CD4-positive, alpha-beta T cell treated with Interleukin-17A for 4 hours (primary cell): Measurements from ENCODE around the gene CDR2.

Experiments used
- DNase-seq: peaks from one replicate; pipeline ENCODE4 v3.0.0-alpha.2; 2020; ENCODE audit warnings: mixed read lengths

Gene CDR2

GRCh38 chr16:22348291-22348690 lies 26.1 kb downstream of the CDR2 start:
- no peak for DNase-seq

- DNase-seq = no peak
These were observed 27.2 kb downstream of the CDR2 start for GRCh38 chr16:22347100-22347820.

DNA sequence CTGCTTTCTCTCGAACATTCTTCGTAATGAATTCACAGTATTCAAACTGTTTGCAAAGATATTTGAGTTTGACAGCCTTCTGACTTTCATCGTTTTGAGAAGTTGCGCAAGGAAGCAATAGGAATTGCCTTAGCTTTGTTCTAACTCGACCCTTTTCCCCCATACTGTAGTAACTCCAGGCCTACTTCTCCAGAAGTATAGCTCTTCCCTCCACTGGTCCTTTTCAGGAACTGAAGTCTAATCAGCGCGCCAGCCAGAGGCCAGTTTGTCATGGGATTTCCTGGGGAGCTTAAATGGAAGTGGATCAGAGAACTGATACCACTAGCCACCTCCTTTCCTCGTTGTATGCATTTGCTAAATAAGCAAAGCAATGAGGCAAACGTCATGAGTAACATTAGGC lies 27.9 kb downstream of the CDR2 start:
- no peak for DNase-seq

- DNase-seq = no peak
These were observed 32.3 kb downstream of the CDR2 start for GRCh38 chr16:22342082-22342481.

DNA sequence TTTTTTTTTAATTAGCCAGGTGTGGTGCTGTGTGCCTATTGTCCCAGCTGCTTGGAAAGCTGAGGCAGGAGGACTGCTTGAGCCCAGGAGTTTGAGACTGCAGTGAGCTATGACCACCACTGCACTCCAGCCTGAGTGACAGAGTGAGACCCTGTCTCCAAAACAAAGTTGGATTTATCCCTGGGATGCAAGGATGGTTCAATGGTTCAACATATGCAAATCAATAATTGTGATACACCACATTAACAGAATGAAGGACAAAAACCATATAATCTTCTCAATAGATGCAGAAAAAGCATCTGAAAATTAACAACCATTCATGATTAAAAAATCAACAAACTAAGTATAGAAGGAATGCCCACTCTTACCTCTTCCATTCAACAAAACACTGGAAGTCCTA lies 33.5 kb downstream of the CDR2 start:
- no peak for DNase-seq

- no peak for DNase-seq
These were observed 36.4 kb downstream of the CDR2 start for GRCh38 chr16:22337849-22338635.

DNA sequence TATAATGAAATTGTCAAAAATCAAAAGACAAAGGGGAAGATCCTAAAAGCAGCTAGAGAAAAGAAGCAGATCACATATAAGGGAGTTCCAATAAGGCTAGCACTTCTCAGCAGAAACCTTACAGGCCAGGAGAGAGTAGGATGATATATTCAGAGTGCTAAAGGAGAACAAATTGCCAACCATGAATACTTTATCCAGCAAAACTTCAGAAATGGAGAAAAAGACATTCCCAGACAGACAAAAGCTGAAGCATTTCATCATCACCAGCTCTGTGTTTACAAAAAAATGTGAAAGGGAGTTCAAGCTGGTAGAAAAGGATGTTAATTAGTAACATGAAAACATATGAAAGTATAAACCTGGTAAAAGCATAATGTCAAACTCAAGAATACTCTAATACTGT lies 37.4 kb downstream of the CDR2 start:
- DNase-seq = no peak

GRCh38 chr16:22336581-22336980 lies 37.8 kb downstream of the CDR2 start:
- DNase-seq = no peak

DNA sequence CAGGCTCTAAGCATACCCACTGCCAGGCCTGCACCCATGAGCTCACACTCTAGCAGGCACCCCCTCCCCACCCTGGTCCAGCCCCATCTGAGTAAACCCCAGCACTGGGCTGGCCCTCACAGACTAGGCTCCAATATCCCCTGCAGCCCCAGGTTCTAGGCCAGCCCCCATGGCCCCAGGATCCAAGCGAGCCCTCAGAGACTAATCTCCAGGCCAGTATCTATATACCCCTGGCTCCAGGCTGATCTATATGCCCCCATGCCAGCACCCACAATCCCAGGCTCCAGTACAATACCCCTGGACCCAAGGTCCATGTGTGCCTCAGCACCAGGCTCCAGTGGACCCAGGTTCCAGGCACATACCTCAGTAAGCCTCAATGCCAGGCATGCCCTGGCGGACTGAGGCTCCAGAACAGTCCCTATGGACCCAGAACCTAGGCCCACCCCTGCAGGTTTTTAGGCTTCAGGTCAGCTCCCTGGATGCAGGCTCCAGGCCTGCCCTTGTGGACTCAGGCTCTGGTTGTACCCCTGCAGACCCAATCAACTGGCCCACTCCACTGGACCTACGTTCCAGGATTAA lies 38.7 kb downstream of the CDR2 start:
- DNase-seq = no peak

DNA sequence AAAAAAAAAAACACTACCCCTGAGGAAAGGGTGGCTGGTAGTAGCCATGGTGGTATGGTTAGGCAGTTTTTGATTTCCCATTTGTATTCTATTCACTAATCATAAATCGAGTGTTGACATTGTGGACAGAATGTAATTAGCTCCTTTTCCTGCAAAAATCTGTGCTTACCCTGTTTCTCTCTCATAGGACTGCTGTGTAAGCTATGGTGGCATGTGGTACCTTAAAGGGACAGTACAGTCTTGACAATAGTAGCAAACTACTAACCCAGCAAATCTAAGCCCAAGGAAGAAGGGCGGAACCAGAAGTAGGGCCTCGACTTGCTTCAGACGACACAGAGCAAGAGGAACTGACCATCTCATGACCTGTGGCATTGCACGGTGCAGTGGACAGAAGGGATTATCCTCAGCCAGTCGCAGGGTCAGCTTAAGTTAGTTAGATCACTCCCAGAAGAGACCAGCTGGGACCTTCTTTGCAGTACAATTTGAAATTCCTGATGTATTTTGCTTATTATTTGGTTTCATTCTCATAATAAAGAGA lies 40.9 kb downstream of the CDR2 start:
- no peak for DNase-seq

DNA sequence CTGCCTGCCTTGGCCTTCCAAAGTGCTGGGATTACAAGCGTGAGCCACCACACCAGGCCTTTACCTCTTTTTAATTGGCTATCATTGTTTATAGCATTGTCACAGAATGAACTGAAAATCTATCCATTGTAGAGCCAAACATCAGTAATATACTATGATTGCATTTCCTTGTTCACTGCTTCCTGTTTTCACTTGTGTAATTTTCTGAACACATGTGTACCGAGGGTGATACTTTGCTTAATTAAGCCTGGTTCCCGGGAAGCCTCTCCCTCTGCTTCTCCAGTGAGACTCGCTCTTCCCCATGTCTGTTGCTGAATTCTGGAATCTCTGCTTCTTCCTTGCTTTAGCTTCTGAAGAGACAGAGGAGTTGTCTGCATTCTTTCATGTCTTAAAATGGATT lies 44.1 kb downstream of the CDR2 start:
- DNase-seq = no peak

GRCh38 chr16:22329199-22329695 lies 45.2 kb downstream of the CDR2 start:
- DNase-seq = no peak

- no peak for DNase-seq
These were observed 46.2 kb downstream of the CDR2 start for GRCh38 chr16:22328081-22328725.

- no peak for DNase-seq
These were observed 47.0 kb downstream of the CDR2 start for GRCh38 chr16:22327446-22327775.

DNA sequence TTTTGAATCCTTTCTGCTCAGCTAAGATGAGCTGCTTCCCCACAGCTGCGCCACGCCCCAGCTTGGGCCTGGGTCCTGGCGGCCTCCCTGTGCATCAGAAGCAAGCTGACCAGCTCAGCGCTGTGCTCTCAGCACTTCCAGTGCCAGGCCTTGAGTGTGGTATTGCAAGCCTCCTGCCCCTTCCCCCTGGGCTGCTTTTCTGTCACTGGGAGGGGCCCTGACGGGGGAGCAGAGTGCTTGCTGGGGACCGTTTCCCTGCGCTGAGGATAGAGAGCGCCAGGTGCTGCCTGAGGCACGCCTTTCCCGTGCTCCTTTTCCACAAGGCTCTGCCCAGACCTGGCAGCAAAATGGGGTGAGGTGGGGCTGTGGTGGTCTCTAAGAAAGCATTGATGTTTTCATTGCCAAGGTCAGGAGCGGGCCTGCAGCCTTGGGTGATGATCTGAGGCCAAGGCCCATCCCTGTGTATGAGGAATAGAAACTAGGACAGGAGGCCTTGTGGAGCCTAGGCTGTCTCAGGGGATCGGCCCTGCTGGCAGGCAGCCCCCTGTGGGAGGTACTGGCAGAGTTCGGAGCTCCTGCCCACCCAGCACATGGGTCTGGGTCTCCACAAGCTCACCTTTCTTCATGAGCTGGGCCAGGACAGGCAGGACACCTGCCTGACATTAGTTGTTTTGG lies 47.5 kb downstream of the CDR2 start:
- no peak for DNase-seq

GRCh38 chr16:22326369-22326652 lies 48.1 kb downstream of the CDR2 start:
- DNase-seq = no peak

DNA sequence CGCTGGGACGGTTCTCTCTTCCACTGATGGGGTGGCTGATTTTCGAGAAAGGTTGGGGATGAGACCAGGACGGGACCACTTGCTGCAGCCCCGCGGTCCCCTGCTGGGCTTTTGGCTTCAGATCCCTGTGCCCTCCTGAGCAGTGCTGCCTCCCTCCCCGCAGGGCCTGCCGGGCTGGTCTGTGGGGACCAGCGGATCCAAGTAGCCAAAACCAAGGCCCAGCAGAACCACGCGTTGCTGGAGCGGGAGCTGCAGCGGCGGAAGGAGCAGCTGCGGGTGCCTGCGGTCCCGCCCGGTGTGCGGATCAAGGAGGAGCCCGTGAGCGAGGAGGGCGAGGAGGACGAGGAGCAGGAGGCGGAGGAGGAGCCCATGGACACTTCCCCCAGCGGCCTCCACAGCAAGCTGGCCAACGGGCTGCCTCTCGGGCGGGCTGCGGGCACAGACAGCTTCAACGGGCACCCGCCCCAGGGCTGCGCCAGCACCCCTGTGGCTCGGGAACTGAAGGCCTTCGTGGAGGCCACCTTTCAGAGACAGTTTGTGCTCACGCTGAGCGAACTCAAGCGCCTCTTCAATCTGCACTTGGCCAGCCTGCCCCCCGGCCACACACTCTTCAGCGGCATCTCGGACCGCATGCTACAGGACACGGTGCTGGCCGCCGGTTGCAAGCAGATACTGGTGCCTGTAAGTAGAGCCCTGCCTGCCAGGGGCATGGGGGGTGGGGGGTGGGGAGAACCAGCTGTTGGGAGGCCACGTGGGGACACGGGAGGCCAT lies 48.6 kb downstream of the CDR2 start:
- DNase-seq = no peak

DNA sequence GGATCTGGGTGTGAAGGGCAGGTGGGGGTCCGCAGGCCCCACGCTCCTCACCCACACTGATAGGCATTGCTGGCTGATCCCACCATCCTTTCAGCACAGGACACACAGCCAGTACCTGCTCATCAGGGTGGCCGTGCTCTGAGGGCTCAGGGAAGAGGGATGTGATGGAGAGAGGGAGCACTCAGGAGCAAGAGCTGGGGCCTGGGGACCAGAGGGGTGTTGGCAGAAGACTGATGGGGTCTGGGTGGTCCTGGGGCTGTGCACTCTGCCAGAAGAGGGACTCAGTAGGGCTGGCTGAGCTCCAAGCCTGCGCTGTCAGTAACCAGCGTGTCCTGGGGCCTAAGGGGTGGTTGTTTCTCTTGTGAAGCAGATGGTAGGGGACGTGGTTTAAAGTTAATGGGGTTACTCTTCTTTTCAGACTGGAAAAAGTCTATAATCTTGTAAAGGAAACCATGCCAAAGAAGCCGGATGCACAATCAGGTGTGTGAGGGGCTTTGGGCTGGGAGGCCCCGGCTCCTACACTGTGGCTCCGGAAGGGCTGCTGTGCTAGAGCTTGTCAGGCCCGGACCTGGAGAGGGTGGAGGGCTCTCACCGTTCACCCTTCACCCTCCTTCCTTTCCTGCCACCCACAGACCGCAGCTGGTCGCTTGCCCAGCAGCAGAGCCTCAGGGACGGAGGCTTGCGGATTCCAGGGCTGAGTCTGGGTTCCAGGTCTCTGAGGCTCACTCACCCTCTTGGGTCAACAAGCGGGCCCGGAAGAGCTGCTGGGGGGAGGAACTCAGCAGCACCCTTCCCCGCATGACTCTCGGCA lies 49.4 kb downstream of the CDR2 start:
- DNase-seq = no peak

DNA sequence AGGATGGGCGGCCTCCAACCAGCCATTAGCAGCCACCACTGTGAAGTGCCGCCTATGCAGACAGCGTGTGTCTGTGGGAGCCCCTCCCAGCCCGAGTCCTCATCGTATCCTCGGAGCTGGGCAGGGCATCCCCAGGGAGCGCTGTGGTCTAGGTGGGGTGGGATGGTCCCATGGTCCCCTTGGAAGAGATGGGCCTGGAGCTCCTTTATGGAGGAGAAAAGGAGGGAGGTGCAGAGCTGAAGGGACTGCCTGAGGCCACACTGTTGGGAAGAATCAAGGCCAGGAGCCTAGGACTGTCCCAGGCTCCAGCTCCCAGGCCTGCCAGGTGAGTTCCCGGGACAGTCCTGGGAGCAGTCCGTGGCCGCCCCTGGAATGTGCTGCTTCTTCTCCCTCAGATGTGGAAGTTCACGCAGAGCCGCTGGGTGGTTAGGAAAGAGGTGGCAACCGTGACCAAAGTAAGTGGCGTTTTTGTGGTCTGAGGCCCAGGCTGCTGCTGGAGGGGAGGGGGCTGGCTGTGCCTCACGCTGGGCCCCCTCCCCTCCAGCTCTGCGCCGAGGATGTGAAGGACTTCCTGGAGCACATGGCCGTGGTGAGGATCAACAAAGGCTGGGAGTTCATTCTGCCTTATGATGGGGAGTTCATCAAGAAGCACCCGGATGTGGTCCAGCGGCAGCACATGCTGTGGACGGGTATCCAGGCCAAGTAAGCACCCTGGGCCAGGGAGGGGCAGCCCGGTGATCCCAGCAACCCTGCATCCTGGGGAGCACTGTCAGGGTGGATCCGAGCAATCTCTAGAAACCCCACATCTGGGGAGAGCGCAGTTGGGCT lies 50.2 kb downstream of the CDR2 start:
- DNase-seq = no peak
